Suppressor macrophage treated with lipopolysaccharide for 1 hour (primary cell): ENCODE measurements around the gene CSRNP3.

Experiments used
- DNase-seq, 3 donors: peaks; one replicate each; pipeline ENCODE4 v3.0.0-alpha.2; 2020 to 2022

The CSRNP3 gene

GRCh38 chr2:165594935-165595255 lies 125.4 kb downstream of the CSRNP3 start:
- peak in 2 of 3 donors; percentile 8 to 9 for DNase-seq

- DNase-seq, result no peak
Observed at GRCh38 chr2:165596788-165597187, 127.3 kb downstream of the CSRNP3 start.

- DNase-seq, result no peak
Observed at GRCh38 chr2:165601065-165601830, 131.8 kb downstream of the CSRNP3 start.

- DNase-seq, result peak in 1 of 3 donors; percentile 6
Observed at GRCh38 chr2:165601928-165602521, 132.5 kb downstream of the CSRNP3 start.

GRCh38 chr2:165609672-165610071 lies 140.2 kb downstream of the CSRNP3 start:
- no peak for DNase-seq

GRCh38 chr2:165610591-165611029 lies 141.1 kb downstream of the CSRNP3 start:
- no peak for DNase-seq

- DNase-seq, result no peak
Observed at GRCh38 chr2:165617741-165618481, 148.4 kb downstream of the CSRNP3 start.

GRCh38 chr2:165618806-165619205 lies 149.3 kb downstream of the CSRNP3 start:
- DNase-seq, result no peak

GRCh38 chr2:165621086-165621560 lies 151.6 kb downstream of the CSRNP3 start:
- DNase-seq, result no peak

- no peak for DNase-seq
Observed at GRCh38 chr2:165623161-165623560, 153.7 kb downstream of the CSRNP3 start.

GRCh38 chr2:165623783-165624469 lies 154.4 kb downstream of the CSRNP3 start:
- DNase-seq, result no peak

- no peak for DNase-seq
Observed at GRCh38 chr2:165624470-165624800, 154.9 kb downstream of the CSRNP3 start.

GRCh38 chr2:165627470-165627869 lies 158.0 kb downstream of the CSRNP3 start:
- peak in 2 of 3 donors; percentile 1 to 7 for DNase-seq

GRCh38 chr2:165629776-165630175 lies 160.3 kb downstream of the CSRNP3 start:
- DNase-seq, result no peak

GRCh38 chr2:165630236-165630635 lies 160.7 kb downstream of the CSRNP3 start:
- no peak for DNase-seq

GRCh38 chr2:165631089-165631488 lies 161.6 kb downstream of the CSRNP3 start:
- DNase-seq, result no peak

- no peak for DNase-seq
Observed at GRCh38 chr2:165632594-165632993, 163.1 kb downstream of the CSRNP3 start.

- DNase-seq, result peak in 1 of 3 donors; percentile 1
Observed at GRCh38 chr2:165633431-165633830, 163.9 kb downstream of the CSRNP3 start.

- no peak for DNase-seq
Observed at GRCh38 chr2:165634282-165634681, 164.8 kb downstream of the CSRNP3 start.

GRCh38 chr2:165634855-165635254 lies 165.4 kb downstream of the CSRNP3 start:
- no peak for DNase-seq

GRCh38 chr2:165635532-165635931 lies 166.0 kb downstream of the CSRNP3 start:
- DNase-seq, result no peak

GRCh38 chr2:165636959-165637358 lies 167.5 kb downstream of the CSRNP3 start:
- no peak for DNase-seq

GRCh38 chr2:165637396-165637795 lies 167.9 kb downstream of the CSRNP3 start:
- DNase-seq, result no peak
